Mucosa of rectum (tissue), 2 donors: ENCODE measurements around the gene TNRC18.
"Not testable (repeated sequence)": the region's sequence is repeated elsewhere in the genome, so short reads cannot be mapped to it uniquely, and the experiment has no call there.

ENCODE experiments used
- H3K27ac ChIP-seq, 2 donors: one replicate each; pipeline ENCODE4 v1.7.0; 2013; ENCODE audit warnings: inconsistent platforms in 2 of 2, low read depth in 2 of 2, low read length in 2 of 2
- H3K27me3 ChIP-seq, 2 donors: one replicate each; pipeline ENCODE4 v1.7.0; 2013; ENCODE audit warnings: low read length in 2 of 2; ENCODE audit not compliant: control insufficient read depth in 2 of 2, insufficient read depth in 2 of 2
- H3K36me3 ChIP-seq, 2 donors: one replicate each; pipeline ENCODE4 v1.7.0; 2013; ENCODE audit warnings: low read length in 2 of 2; ENCODE audit not compliant: control insufficient read depth in 2 of 2, insufficient read depth in 2 of 2
- H3K4me1 ChIP-seq, 2 donors: one replicate each; pipeline ENCODE4 v1.7.0; 2013; ENCODE audit warnings: low read length in 2 of 2, mild to moderate bottlenecking in 1 of 2; ENCODE audit not compliant: control insufficient read depth in 2 of 2, insufficient read depth in 2 of 2
- H3K4me3 ChIP-seq, 2 donors: one replicate each; pipeline ENCODE4 v1.7.0; 2013; ENCODE audit warnings: low read length in 2 of 2
- H3K9ac ChIP-seq, 2 donors: one replicate each; pipeline ENCODE4 v1.7.0; 2013; ENCODE audit warnings: low read length in 2 of 2, low read depth in 1 of 2, mild to moderate bottlenecking in 1 of 2
- H3K9me3 ChIP-seq, 2 donors: one replicate each; pipeline ENCODE4 v1.7.0; 2013; ENCODE audit warnings: low read length in 2 of 2; ENCODE audit not compliant: control insufficient read depth in 2 of 2
- donor health status: healthy.
- donor health status: Normal muscosa, but diverticular disease.

TNRC18 gene

GRCh38 chr7:5310822-5311405 lies 112.7 kb downstream of the TNRC18 start:
- Histone ChIP-seq H3K27ac (no peak overlapping the region), H3K27me3 (no peaks in the 10 kb centered on the region), H3K9ac (no peak overlapping the region), H3K4me3 (no peak overlapping the region), H3K36me3 (peaks cover 31 to 33% of the 10 kb centered on the region in 2 donors), H3K9me3 (no peaks in the 10 kb centered on the region), H3K4me1 (peaks cover 0 to 3% of the 10 kb centered on the region in 2 donors)

- Histone ChIP-seq H3K36me3 (peaks cover 20 to 25% of the 10 kb centered on the region in 2 donors), H3K9ac (no peak overlapping the region), H3K27me3 (no peaks in the 10 kb centered on the region), H3K9me3 (no peaks in the 10 kb centered on the region), H3K4me3 (no peak overlapping the region), H3K4me1 (peaks cover 0 to 3% of the 10 kb centered on the region in 2 donors), H3K27ac (no peak overlapping the region)
These were observed 114.5 kb downstream of the TNRC18 start for GRCh38 chr7:5309146-5309545.

- not testable (repeated sequence) for H3K9me3 ChIP-seq, H3K27ac ChIP-seq, H3K4me3 ChIP-seq, H3K4me1 ChIP-seq, H3K9ac ChIP-seq, H3K27me3 ChIP-seq
- H3K36me3 ChIP-seq, result peaks cover 17 to 23% of the 10 kb centered on the region in 2 donors
These were observed 116.2 kb downstream of the TNRC18 start for GRCh38 chr7:5307221-5308142.

- not testable (repeated sequence) for H3K36me3 ChIP-seq, H3K4me1 ChIP-seq, H3K27me3 ChIP-seq, H3K9me3 ChIP-seq, H3K27ac ChIP-seq, H3K9ac ChIP-seq, H3K4me3 ChIP-seq
These were observed 118.6 kb downstream of the TNRC18 start for GRCh38 chr7:5305050-5305449.

- Histone ChIP-seq H3K4me1 (peaks cover 0 to 3% of the 10 kb centered on the region in 2 donors), H3K4me3 (no peak overlapping the region), H3K27me3 (no peaks in the 10 kb centered on the region), H3K9me3 (no peaks in the 10 kb centered on the region), H3K27ac (no peak overlapping the region), H3K36me3 (peaks cover 5 to 9% of the 10 kb centered on the region in 2 donors), H3K9ac (no peak overlapping the region)
These were observed 119.8 kb downstream of the TNRC18 start for GRCh38 chr7:5303591-5304505.

- Histone ChIP-seq H3K36me3 (peaks cover 3 to 6% of the 10 kb centered on the region in 2 donors), H3K9ac (no peak overlapping the region), H3K4me3 (no peak overlapping the region), H3K4me1 (peaks cover 0 to 3% of the 10 kb centered on the region in 2 donors), H3K27me3 (no peaks in the 10 kb centered on the region), H3K27ac (no peak overlapping the region), H3K9me3 (no peaks in the 10 kb centered on the region)
These were observed 120.6 kb downstream of the TNRC18 start for GRCh38 chr7:5303061-5303460.

GRCh38 chr7:5302577-5302976 lies 121.1 kb downstream of the TNRC18 start:
- peaks cover 0 to 1% of the 10 kb centered on the region in 2 donors for H3K36me3 ChIP-seq
- H3K27ac ChIP-seq, result no peak overlapping the region
- peaks cover 0 to 3% of the 10 kb centered on the region in 2 donors for H3K4me1 ChIP-seq
- no peak overlapping the region for H3K9ac ChIP-seq
- H3K4me3 ChIP-seq, result no peak overlapping the region
- no peaks in the 10 kb centered on the region for H3K27me3 ChIP-seq
- H3K9me3 ChIP-seq, result no peaks in the 10 kb centered on the region

GRCh38 chr7:5300366-5300765 lies 123.3 kb downstream of the TNRC18 start:
- no peaks in the 10 kb centered on the region for H3K36me3 ChIP-seq
- no peak overlapping the region for H3K9ac ChIP-seq
- no peak overlapping the region for H3K27ac ChIP-seq
- H3K9me3 ChIP-seq, result no peaks in the 10 kb centered on the region
- H3K4me3 ChIP-seq, result no peak overlapping the region
- no peaks in the 10 kb centered on the region for H3K27me3 ChIP-seq
- no peaks in the 10 kb centered on the region for H3K4me1 ChIP-seq

- no peaks in the 10 kb centered on the region for H3K9me3 ChIP-seq
- H3K4me3 ChIP-seq, result no peak overlapping the region
- no peak overlapping the region for H3K9ac ChIP-seq
- H3K27me3 ChIP-seq, result no peaks in the 10 kb centered on the region
- H3K27ac ChIP-seq, result no peak overlapping the region
- H3K4me1 ChIP-seq, result no peaks in the 10 kb centered on the region
- no peaks in the 10 kb centered on the region for H3K36me3 ChIP-seq
These were observed 126.9 kb downstream of the TNRC18 start for GRCh38 chr7:5296611-5297226.
